SK-N-SH (cell line): ENCODE measurements around the gene SV2B. TPM values are rescaled to one million over a fixed set of nuclear protein-coding genes. Genes with fewer than 3 reads are reported as not detected.

Experiments
- CTCF ChIA-PET: fragments of 300-600, 350-600 bp; formaldehyde crosslinking; extraction: SDS; loops from one replicate; lab custom pipeline; 2021; lab: Yijun Ruan, JAX
- POLR2A ChIA-PET: fragments of 350-600 bp; sonication (Branson Sonifier 250); formaldehyde crosslinking; extraction: SDS; loops from one replicate; lab custom pipeline; 2020; ENCODE audit warnings: antibody characterized with exemption, inconsistent platforms; lab: Yijun Ruan, JAX
- DNase-seq: peaks from one replicate; pipeline ENCODE4 v3.0.0; 2012
- H2AFZ ChIP-seq: fragments of 200-600 bp; sonication (generic); 2 replicates; pipeline ENCODE4 v1.8.1; 2016; ENCODE audit warnings: antibody characterized with exemption, mild to moderate bottlenecking, low read depth
- H3F3A ChIP-seq: fragments of 200-600 bp; sonication (generic); replicated peaks from 2 replicates; pipeline ENCODE3; 2016; ENCODE audit warnings: antibody characterized with exemption, mild to moderate bottlenecking; ENCODE audit not compliant: insufficient read depth
- H3K27ac ChIP-seq, 2 experiments: fragments of 200-500 bp in 1 of 2; fragments of 200-600 bp in 1 of 2; sonication (Bioruptor generic) in 1 of 2; sonication (generic), shearing (Covaris generic) in 1 of 2; 2 replicates each; pipeline versions ENCODE4 v1.5.1 to v1.6.1; 2014 to 2016; ENCODE audit warnings: low read depth in 2 of 2, inconsistent platforms in 1 of 2, low read length in 1 of 2, mild to moderate bottlenecking in 1 of 2, mixed read lengths in 1 of 2
- H3K27me3 ChIP-seq: fragments of 200-600 bp; sonication (generic), shearing (Covaris generic); 2 replicates; pipeline ENCODE4 v1.6.1; 2016; ENCODE audit warnings: mixed run types; ENCODE audit not compliant: insufficient read depth
- H3K36me3 ChIP-seq, 2 experiments: fragments of 200-500 bp in 1 of 2; fragments of 200-600 bp in 1 of 2; sonication (Bioruptor generic) in 1 of 2; sonication (generic) in 1 of 2; replicated peaks in 1 of 2; 2 replicates each; pipeline versions ENCODE3 to v1.5.1; 2014 to 2016; ENCODE audit warnings: low read length in 1 of 2, mild to moderate bottlenecking in 1 of 2; ENCODE audit not compliant: insufficient read depth in 2 of 2, control insufficient read depth in 1 of 2
- H3K4me1 ChIP-seq, 2 experiments: fragments of 200-500 bp in 1 of 2; fragments of 200-600 bp in 1 of 2; sonication (Bioruptor generic) in 1 of 2; sonication (generic), shearing (Covaris generic) in 1 of 2; 2 replicates each; pipeline versions ENCODE4 v1.5.1 to v1.6.1; 2014 to 2016; ENCODE audit warnings: low read depth in 1 of 2, low read length in 1 of 2, mixed run types in 1 of 2; ENCODE audit not compliant: insufficient read depth in 2 of 2, control insufficient read depth in 1 of 2
- H3K4me2 ChIP-seq: fragments of 200-600 bp; sonication (generic), shearing (Covaris generic); 2 replicates; pipeline ENCODE4 v1.6.1; 2017; ENCODE audit warnings: mixed run types
- H3K4me3 ChIP-seq, 2 experiments: fragments of 200-500 bp in 1 of 2; fragments of 200-600 bp in 1 of 2; sonication (Bioruptor generic) in 1 of 2; sonication (generic), shearing (Covaris generic) in 1 of 2; 2 replicates each; pipeline versions ENCODE4 v1.5.1 to v1.8.1; 2014 to 2016; ENCODE audit warnings: low read depth in 2 of 2, inconsistent platforms in 1 of 2, low read length in 1 of 2, mild to moderate bottlenecking in 1 of 2, mixed read lengths in 1 of 2, moderate library complexity in 1 of 2
- H3K79me2 ChIP-seq: fragments of 200-600 bp; sonication (generic); 2 replicates; pipeline ENCODE4 v1.8.1; 2017; ENCODE audit warnings: mild to moderate bottlenecking; ENCODE audit not compliant: insufficient read depth
- H3K9ac ChIP-seq: fragments of 200-600 bp; sonication (generic); 2 replicates; pipeline ENCODE4 v1.6.1; 2017; ENCODE audit warnings: mixed run types
- H3K9me2 ChIP-seq: fragments of 200-600 bp; sonication (generic); 2 replicates; pipeline ENCODE4 v1.6.1; 2017; ENCODE audit warnings: mixed run types
- H3K9me3 ChIP-seq: fragments of 200-600 bp; sonication (generic); 2 replicates; pipeline ENCODE4 v1.6.1; 2017; ENCODE audit warnings: mixed run types, mild to moderate bottlenecking, moderate library complexity
- H4K20me1 ChIP-seq: fragments of 200-600 bp; sonication (generic); 2 replicates; pipeline ENCODE4 v1.6.1; 2017; ENCODE audit warnings: mild to moderate bottlenecking, mixed run types; ENCODE audit not compliant: insufficient read depth
- CHD2 ChIP-seq: fragments of 150-350 bp; IDR thresholded peaks from 2 replicates; pipeline ENCODE4 v1.6.1; 2018; ENCODE audit warnings: low read length; ENCODE audit not compliant: partially characterized antibody
- EZH2phosphoT487 ChIP-seq: fragments of 200-600 bp; sonication (generic); IDR thresholded peaks from 2 replicates; pipeline ENCODE4 v1.6.1; 2017; ENCODE audit warnings: low read depth, mixed run types, mild to moderate bottlenecking, antibody characterized with exemption, moderate library complexity, borderline replicate concordance
- FOXJ3 ChIP-seq: sonication (generic); formaldehyde crosslinking; IDR thresholded peaks from 2 replicates; pipeline ENCODE4 v1.5.1; 2020; ENCODE audit warnings: mild to moderate bottlenecking, missing genetic modification reagents
- FOXM1 ChIP-seq: IDR thresholded peaks from 2 replicates; pipeline ENCODE4 v1.4.0; 2012; ENCODE audit warnings: low read depth, mild to moderate bottlenecking
- NFIC ChIP-seq: IDR thresholded peaks from 2 replicates; pipeline ENCODE4 v1.4.0; 2012; ENCODE audit warnings: borderline replicate concordance
- NRF1 ChIP-seq: IDR thresholded peaks from 2 replicates; pipeline ENCODE4 v1.6.1; 2012; ENCODE audit warnings: low read depth, mild to moderate bottlenecking, low read length
- POLR2AphosphoS5 ChIP-seq: IDR thresholded peaks from 2 replicates; pipeline ENCODE4 v1.6.1; 2012; ENCODE audit warnings: low read depth, low read length
- RXRA ChIP-seq: IDR thresholded peaks from 2 replicates; pipeline ENCODE4 v1.4.0; 2012; ENCODE audit warnings: low read depth, mild to moderate bottlenecking, borderline replicate concordance
- SIN3A ChIP-seq: IDR thresholded peaks from 2 replicates; pipeline ENCODE4 v1.6.1; 2012; ENCODE audit warnings: low read depth, mild to moderate bottlenecking, low read length, moderate library complexity, borderline replicate concordance
- TCF12 ChIP-seq: IDR thresholded peaks from 2 replicates; pipeline ENCODE4 v1.4.0; 2012
- TEAD4 ChIP-seq: IDR thresholded peaks from 2 replicates; pipeline ENCODE4 v1.4.0; 2012; ENCODE audit warnings: mild to moderate bottlenecking, borderline replicate concordance; ENCODE audit not compliant: insufficient read depth
- YY1 ChIP-seq: IDR thresholded peaks from 2 replicates; pipeline ENCODE4 v1.4.0; 2012; ENCODE audit warnings: low read depth, mild to moderate bottlenecking
- ZBTB33 ChIP-seq: IDR thresholded peaks from 2 replicates; pipeline ENCODE4 v1.4.0; 2012; ENCODE audit warnings: low read depth, borderline replicate concordance
- WGBS: methylation state at CpG from one replicate; pipeline ENCODE4 v1.1.6; 2017; ENCODE audit warnings: low lambda C conversion rate; 5-methylcytosine and 5-hydroxymethylcytosine counted together
- polyA plus RNA-seq, 3 experiments: library from polyadenylated mRNA; depleted of rRNA; stranded (reverse); fragments of >200 nt; gene quantifications; 2 replicates each; pipeline ENCODE4 v1.2.3, GENCODE V29; 2012
- TF ChIP-seq, protein P1 (sequence below): IDR thresholded peaks from 2 replicates; pipeline ENCODE4 v1.4.0; 2012; ENCODE audit warnings: low read depth, borderline replicate concordance
- TF ChIP-seq, protein P2 (sequence below): fragments of 200-600 bp; sonication (generic); IDR thresholded peaks from 2 replicates; pipeline ENCODE4 v1.6.1; 2017; ENCODE audit warnings: antibody characterized with exemption, mild to moderate bottlenecking, moderate library complexity
- TF ChIP-seq, protein P3 (sequence below): fragments of 150-350 bp; IDR thresholded peaks from 2 replicates; pipeline ENCODE4 v1.6.1; 2016; ENCODE audit warnings: mild to moderate bottlenecking, low read depth, low read length

SV2B gene
- polyA plus RNA-seq, 1 of the 3 experiments (the other 2 are of a cell fraction) = not detected

DNA sequence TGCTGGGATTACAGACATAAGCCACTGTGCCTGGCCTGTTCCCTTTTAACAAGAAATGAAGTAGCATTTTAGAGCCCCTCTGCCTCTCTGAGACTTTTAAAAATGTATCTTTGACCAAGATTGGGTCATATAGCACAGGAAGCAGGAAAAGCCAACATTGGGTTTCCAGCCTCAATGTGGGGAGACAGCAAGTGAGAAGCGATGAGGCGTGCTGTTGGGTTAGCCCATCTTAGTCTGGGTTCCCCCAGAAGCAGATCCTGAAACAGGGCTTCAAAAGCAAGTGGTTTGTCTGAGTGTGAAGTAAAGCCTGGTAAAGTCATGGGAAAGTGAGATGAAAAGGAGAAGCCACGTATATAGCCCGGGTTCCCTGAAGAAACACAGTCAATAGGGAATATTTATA is 48.2 kb downstream of the SV2B start:
- CTCF ChIA-PET = no interaction called here
- peaks cover 0 to 4% of the 10 kb centered on the region in 2 experiments; a peak in 1 of 4 replicates for H3K4me1 ChIP-seq
- no peak overlapping the region for H3K27ac ChIP-seq
- no peaks in the 10 kb centered on the region for H3K27me3 ChIP-seq
- H3K9me2 ChIP-seq = no peaks in the 10 kb centered on the region
- no peak overlapping the region for H3K4me3 ChIP-seq
- H3K79me2 ChIP-seq = no peaks in the 10 kb centered on the region
- POLR2A ChIA-PET = no interaction called here
- H3K9me3 ChIP-seq = no peaks in the 10 kb centered on the region
- no peak overlapping the region for H3K4me2 ChIP-seq
- 32% methylated on average over 4 of the region's 4 CpGs for WGBS
- H3K9ac ChIP-seq = no peak overlapping the region
- no peak for DNase-seq
- no peaks in the 10 kb centered on the region for H3F3A ChIP-seq
- no peak for TF ChIP-seq SIN3A
- H3K36me3 ChIP-seq = no peaks in the 10 kb centered on the region
- no peaks in the 10 kb centered on the region for H4K20me1 ChIP-seq
- no peak overlapping the region for H2AFZ ChIP-seq

DNA sequence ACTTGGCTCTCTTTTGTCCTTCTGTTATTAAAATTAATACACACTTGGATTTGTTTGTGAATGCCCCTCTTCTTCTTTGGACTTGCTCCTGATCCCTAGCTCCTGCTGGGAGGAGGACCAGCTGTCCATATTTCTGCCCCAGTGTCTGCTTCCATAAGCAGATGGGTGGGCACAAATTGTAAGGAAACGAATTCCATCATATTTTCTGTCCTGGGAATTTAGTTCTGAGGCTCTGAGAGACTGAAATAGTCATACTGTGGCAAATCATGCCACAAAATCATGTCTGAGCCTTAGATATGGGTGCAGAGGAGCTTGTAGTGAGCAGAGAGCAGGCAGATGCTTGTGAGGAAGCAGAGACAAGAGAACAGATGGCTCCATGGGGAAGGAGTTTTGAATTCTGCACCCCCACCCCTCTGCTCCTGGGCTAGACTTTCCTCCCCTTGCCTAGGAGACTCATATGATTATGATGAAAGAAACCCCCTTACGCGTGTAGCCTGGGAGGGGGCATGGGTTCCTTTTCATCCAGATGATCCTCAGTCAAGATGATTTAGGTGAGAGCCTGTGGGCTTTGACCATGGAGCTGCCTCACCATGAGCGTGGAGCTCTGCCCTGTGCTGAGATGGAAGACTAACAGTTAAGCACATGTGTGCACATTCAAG is 50.6 kb downstream of the SV2B start:
- Histone ChIP-seq H3K36me3 (no peaks in the 10 kb centered on the region), H3K9me2 (no peaks in the 10 kb centered on the region), H3K9ac (no peak overlapping the region), H2AFZ (no peak overlapping the region), H3K27ac (no peak overlapping the region), H3F3A (no peaks in the 10 kb centered on the region), H3K79me2 (no peaks in the 10 kb centered on the region), H3K9me3 (no peaks in the 10 kb centered on the region), H4K20me1 (no peaks in the 10 kb centered on the region), H3K27me3 (no peaks in the 10 kb centered on the region), H3K4me1 (peaks cover 0 to 4% of the 10 kb centered on the region in 2 experiments; a peak in 1 of 4 replicates), H3K4me2 (no peak overlapping the region), H3K4me3 (no peak overlapping the region)
- WGBS = 19% methylated on average over 4 of the region's 4 CpGs
- CTCF ChIA-PET = interaction anchor here (0.8 to 1.6 kb wide), 5 partner anchors 8 to 110 kb away, joined by 3 to 4 read pairs (median 3); no protein-coding TSS in a partner anchor
- POLR2A ChIA-PET = no interaction called here
- no peak for DNase-seq
- TF ChIP-seq, protein P1, sequence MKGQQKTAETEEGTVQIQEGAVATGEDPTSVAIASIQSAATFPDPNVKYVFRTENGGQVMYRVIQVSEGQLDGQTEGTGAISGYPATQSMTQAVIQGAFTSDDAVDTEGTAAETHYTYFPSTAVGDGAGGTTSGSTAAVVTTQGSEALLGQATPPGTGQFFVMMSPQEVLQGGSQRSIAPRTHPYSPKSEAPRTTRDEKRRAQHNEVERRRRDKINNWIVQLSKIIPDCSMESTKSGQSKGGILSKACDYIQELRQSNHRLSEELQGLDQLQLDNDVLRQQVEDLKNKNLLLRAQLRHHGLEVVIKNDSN = no peak
- TF ChIP-seq NFIC (no peak), NRF1 (no peak), RXRA (no peak), YY1 (no peak), FOXJ3 (CRISPR knock-in tag) (no peak), SIN3A (no peak), TCF12 (no peak), ZBTB33 (no peak), EZH2phosphoT487 (no peak), TEAD4 (no peak), POLR2AphosphoS5 (no peak), FOXM1 (no peak), CHD2 (no peak)
- TF ChIP-seq, protein P2, sequence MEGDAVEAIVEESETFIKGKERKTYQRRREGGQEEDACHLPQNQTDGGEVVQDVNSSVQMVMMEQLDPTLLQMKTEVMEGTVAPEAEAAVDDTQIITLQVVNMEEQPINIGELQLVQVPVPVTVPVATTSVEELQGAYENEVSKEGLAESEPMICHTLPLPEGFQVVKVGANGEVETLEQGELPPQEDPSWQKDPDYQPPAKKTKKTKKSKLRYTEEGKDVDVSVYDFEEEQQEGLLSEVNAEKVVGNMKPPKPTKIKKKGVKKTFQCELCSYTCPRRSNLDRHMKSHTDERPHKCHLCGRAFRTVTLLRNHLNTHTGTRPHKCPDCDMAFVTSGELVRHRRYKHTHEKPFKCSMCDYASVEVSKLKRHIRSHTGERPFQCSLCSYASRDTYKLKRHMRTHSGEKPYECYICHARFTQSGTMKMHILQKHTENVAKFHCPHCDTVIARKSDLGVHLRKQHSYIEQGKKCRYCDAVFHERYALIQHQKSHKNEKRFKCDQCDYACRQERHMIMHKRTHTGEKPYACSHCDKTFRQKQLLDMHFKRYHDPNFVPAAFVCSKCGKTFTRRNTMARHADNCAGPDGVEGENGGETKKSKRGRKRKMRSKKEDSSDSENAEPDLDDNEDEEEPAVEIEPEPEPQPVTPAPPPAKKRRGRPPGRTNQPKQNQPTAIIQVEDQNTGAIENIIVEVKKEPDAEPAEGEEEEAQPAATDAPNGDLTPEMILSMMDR = no peak
- TF ChIP-seq, protein P3, sequence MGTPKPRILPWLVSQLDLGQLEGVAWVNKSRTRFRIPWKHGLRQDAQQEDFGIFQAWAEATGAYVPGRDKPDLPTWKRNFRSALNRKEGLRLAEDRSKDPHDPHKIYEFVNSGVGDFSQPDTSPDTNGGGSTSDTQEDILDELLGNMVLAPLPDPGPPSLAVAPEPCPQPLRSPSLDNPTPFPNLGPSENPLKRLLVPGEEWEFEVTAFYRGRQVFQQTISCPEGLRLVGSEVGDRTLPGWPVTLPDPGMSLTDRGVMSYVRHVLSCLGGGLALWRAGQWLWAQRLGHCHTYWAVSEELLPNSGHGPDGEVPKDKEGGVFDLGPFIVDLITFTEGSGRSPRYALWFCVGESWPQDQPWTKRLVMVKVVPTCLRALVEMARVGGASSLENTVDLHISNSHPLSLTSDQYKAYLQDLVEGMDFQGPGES = no peak
